Peyer's patch (tissue), 4 donors: ENCODE data around the gene MTMR12. TPM values are rescaled to one million over a fixed set of nuclear protein-coding genes. Genes with fewer than 3 reads are reported as not detected.

Source experiments
- DNase-seq, 3 donors: peaks; one replicate each; pipeline ENCODE4 v3.0.0-alpha.2; 2017 to 2019
- H3K27ac ChIP-seq, 4 donors: fragments of 200-600 bp; sonication (generic); one replicate each; pipeline ENCODE4 v1.5.1; 2016 to 2019
- H3K27me3 ChIP-seq, 2 donors: fragments of 200-600 bp; sonication (generic); one replicate each; pipeline ENCODE4 v1.5.1; 2019
- H3K36me3 ChIP-seq, 3 donors: fragments of 200-600 bp; sonication (generic); one replicate each; pipeline ENCODE4 v1.5.1; 2016 to 2019
- H3K4me1 ChIP-seq, 4 donors: fragments of 200-600 bp; sonication (generic); one replicate each; pipeline ENCODE4 v1.5.1; 2016 to 2019
- H3K4me3 ChIP-seq, 4 donors: fragments of 200-600 bp; sonication (generic); 1 replicate in 3 of 4; 2 replicates in 1 of 4; pipeline ENCODE4 v1.5.1; 2016 to 2019; ENCODE audit warnings: mild to moderate bottlenecking in 1 of 4
- H3K9me3 ChIP-seq, 4 donors: fragments of 200-600 bp; sonication (generic); one replicate each; pipeline ENCODE4 v1.5.1; 2016 to 2019; ENCODE audit warnings: mild to moderate bottlenecking in 1 of 4
- POLR2A ChIP-seq, 2 donors: fragments of 450-650 bp; IDR thresholded peaks; one replicate each; pipeline ENCODE4 v1.5.1; 2017; ENCODE audit warnings: antibody characterized with exemption in 2 of 2, mild to moderate bottlenecking in 2 of 2, moderate library complexity in 2 of 2
- total RNA-seq, 4 donors: library from RNA; depleted of rRNA; stranded (reverse); fragments of >200 nt; gene quantifications; one replicate each; pipeline ENCODE4 v1.1.0, GENCODE V29; 2016
- TF ChIP-seq, protein P1 (sequence below), 6 experiments: fragments of 450-650 bp in 4 of 6; fragments of 200-600 bp in 2 of 6; sonication (generic) in 1 of 6; IDR thresholded peaks; one replicate each; pipeline ENCODE4 v1.5.1; 2017 to 2019; ENCODE audit warnings: antibody characterized with exemption in 6 of 6, mild to moderate bottlenecking in 3 of 6, moderate library complexity in 1 of 6

Gene MTMR12
- total RNA-seq, 4 donors from 2014 or later = 16.0 to 43.7 (median 24.0) TPM

GRCh38 chr5:32303755-32304120 lies 9.0 kb downstream of the MTMR12 start:
- Histone ChIP-seq H3K4me1 (peaks cover 0 to 11% (median 0%) of the 10 kb centered on the region in 4 donors), H3K4me3 (no peak overlapping the region), H3K27me3 (no peaks in the 10 kb centered on the region), H3K27ac (no peak overlapping the region), H3K36me3 (no peaks in the 10 kb centered on the region), H3K9me3 (no peaks in the 10 kb centered on the region)
- no peak for TF ChIP-seq POLR2A (IDR thresholded peaks at IDR 0.05)
- TF ChIP-seq, protein P1, sequence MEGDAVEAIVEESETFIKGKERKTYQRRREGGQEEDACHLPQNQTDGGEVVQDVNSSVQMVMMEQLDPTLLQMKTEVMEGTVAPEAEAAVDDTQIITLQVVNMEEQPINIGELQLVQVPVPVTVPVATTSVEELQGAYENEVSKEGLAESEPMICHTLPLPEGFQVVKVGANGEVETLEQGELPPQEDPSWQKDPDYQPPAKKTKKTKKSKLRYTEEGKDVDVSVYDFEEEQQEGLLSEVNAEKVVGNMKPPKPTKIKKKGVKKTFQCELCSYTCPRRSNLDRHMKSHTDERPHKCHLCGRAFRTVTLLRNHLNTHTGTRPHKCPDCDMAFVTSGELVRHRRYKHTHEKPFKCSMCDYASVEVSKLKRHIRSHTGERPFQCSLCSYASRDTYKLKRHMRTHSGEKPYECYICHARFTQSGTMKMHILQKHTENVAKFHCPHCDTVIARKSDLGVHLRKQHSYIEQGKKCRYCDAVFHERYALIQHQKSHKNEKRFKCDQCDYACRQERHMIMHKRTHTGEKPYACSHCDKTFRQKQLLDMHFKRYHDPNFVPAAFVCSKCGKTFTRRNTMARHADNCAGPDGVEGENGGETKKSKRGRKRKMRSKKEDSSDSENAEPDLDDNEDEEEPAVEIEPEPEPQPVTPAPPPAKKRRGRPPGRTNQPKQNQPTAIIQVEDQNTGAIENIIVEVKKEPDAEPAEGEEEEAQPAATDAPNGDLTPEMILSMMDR (IDR thresholded peaks at IDR 0.05) = no peak
- DNase-seq = no peak

GRCh38 chr5:32302835-32303754 lies 9.6 kb downstream of the MTMR12 start:
- Histone ChIP-seq H3K27ac (no peak overlapping the region), H3K27me3 (no peaks in the 10 kb centered on the region), H3K4me1 (peaks cover 0 to 6% (median 0%) of the 10 kb centered on the region in 4 donors), H3K4me3 (no peak overlapping the region), H3K9me3 (no peaks in the 10 kb centered on the region), H3K36me3 (no peaks in the 10 kb centered on the region)
- TF ChIP-seq, protein P1 (IDR thresholded peaks at IDR 0.05) = no peak
- no peak for TF ChIP-seq POLR2A (IDR thresholded peaks at IDR 0.05)
- DNase-seq = no peak

DNA sequence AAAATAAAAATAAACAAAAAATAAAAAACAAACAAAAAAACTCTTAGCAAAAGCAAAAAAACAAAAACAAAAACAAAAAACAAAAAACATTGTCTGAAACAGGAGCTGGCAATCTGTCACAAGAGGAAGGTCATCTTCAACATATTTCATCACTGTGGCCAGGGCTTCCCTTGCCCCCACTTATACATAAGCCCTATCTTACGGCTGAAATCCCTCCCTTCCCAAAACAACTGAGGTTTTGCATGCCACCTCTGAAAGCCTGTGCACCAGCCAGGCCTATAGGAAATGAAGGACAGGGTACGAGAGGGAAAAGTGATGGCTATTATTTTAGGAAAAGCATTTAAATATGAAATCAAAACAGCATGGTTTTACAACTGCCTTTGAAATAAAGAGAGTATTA lies 10.8 kb downstream of the MTMR12 start:
- no peak for DNase-seq
- H3K4me1 ChIP-seq = peaks cover 0 to 8% (median 0%) of the 10 kb centered on the region in 4 donors
- no peaks in the 10 kb centered on the region for H3K36me3 ChIP-seq
- TF ChIP-seq POLR2A (IDR thresholded peaks at IDR 0.05) = no peak
- TF ChIP-seq, protein P1 (IDR thresholded peaks at IDR 0.05) = no peak
- H3K9me3 ChIP-seq = no peaks in the 10 kb centered on the region
- no peaks in the 10 kb centered on the region for H3K27me3 ChIP-seq
- no peak overlapping the region for H3K27ac ChIP-seq
- H3K4me3 ChIP-seq = no peak overlapping the region

DNA sequence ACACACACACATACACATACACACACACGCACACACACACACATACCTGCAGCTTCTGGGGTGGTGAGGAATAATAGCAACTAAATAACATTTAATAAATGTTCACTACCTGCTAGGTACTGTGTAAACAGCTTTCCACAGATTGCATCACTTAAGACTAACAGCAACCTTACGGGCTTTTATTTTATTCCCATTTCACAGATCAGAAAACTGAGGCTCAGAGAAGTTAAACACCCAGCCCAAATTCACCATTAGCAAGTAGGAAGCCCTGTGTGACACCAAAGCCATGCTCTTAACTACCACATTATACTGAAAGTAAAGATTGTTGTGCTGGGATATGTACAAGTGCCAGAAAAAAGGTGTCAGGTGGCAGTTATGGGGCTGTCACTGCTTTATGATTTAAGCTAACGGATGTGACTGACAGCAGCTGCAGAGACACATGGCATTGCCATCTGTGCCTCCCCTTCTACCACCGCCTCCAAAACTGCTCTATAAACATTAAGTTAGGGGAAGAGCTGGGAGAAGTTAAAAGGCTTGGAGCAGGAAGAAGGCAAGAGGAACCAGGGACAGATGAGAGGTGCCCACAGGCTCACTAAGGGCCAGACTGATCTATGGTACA lies 13.6 kb downstream of the MTMR12 start:
- no peaks in the 10 kb centered on the region for H3K9me3 ChIP-seq
- no peak overlapping the region for H3K27ac ChIP-seq
- H3K27me3 ChIP-seq = no peaks in the 10 kb centered on the region
- TF ChIP-seq, protein P1 (IDR thresholded peaks at IDR 0.05) = no peak
- TF ChIP-seq POLR2A (IDR thresholded peaks at IDR 0.05) = no peak
- no peak overlapping the region for H3K4me3 ChIP-seq
- DNase-seq = no peak
- peaks cover 0 to 6% (median 0%) of the 10 kb centered on the region in 4 donors for H3K4me1 ChIP-seq
- H3K36me3 ChIP-seq = peaks cover 0 to 18% (median 0%) of the 10 kb centered on the region in 3 donors

- TF ChIP-seq, protein P1 (IDR thresholded peaks at IDR 0.05) = no peak
- TF ChIP-seq POLR2A (IDR thresholded peaks at IDR 0.05) = no peak
- peak overlapping the region in 1 of 4 donors; percentile 45 for H3K27ac ChIP-seq
- H3K9me3 ChIP-seq = no peaks in the 10 kb centered on the region
These were observed 14.7 kb downstream of the MTMR12 start for GRCh38 chr5:32298059-32298415.

More at GRCh38 chr5:32298059-32298415, 14.7 kb downstream of the MTMR12 start:
- peak in 1 of 3 donors; percentile 28 for DNase-seq
- no peaks in the 10 kb centered on the region for H3K27me3 ChIP-seq
- peaks cover 0 to 26% (median 0%) of the 10 kb centered on the region in 3 donors for H3K36me3 ChIP-seq
- no peak overlapping the region for H3K4me3 ChIP-seq
- H3K4me1 ChIP-seq = peaks cover 0 to 6% (median 0%) of the 10 kb centered on the region in 4 donors
